ENCODE results near the gene PRKAR2A. TPM values are rescaled to one million over a fixed set of nuclear protein-coding genes. Genes with fewer than 3 reads are reported as not detected.

Gene PRKAR2A
- total RNA-seq, 1 donor: 47.4 TPM

DNA sequence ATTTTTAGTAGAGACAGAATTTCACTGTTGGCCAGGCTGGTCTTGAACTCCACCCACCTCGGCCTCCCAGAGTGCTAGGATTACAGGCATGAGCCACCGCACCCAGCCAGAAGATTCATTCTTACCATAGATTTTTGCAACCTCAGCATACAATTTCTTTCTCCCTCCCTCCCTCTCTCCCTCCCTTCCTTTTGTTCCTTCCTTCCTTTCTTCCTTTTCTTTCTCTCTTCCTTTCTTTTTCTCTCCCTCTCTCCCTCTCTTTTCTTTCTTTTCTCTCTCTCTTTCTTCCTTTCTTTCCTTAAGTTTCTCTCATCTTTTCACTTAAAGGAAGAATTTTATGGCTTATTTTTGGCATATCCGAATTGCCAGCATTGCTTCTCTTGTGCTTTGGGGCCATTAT is 58.0 kb downstream of the PRKAR2A start:
- Histone ChIP-seq H3K4me2 (ENCODE audit: insufficient read depth, low read length) (no peak overlapping the region), H3K27ac (ENCODE audit: low read depth, low read length) (no peak overlapping the region), H3K4me1 (ENCODE audit: insufficient read depth, low read length) (peaks cover 3% of the 10 kb centered on the region), H3K4me3 (ENCODE audit: insufficient read depth, low read length) (no peak overlapping the region), H2AFZ (ENCODE audit: low read length) (no peak overlapping the region), H4K20me1 (ENCODE audit: insufficient read depth, low read length) (no peaks in the 10 kb centered on the region), H3K36me3 (ENCODE audit: insufficient read depth, low read length) (peaks cover 12% of the 10 kb centered on the region), H3K79me2 (ENCODE audit: insufficient read depth, low read length) (no peaks in the 10 kb centered on the region), H3K9me3 (ENCODE audit: low read depth, low read length) (no peaks in the 10 kb centered on the region), H3K27me3 (ENCODE audit: insufficient read depth, low read length) (no peaks in the 10 kb centered on the region)
- no peak for DNase-seq (ENCODE audit: insufficient read length, low spot score, missing footprints)
- TF ChIP-seq, protein P1, sequence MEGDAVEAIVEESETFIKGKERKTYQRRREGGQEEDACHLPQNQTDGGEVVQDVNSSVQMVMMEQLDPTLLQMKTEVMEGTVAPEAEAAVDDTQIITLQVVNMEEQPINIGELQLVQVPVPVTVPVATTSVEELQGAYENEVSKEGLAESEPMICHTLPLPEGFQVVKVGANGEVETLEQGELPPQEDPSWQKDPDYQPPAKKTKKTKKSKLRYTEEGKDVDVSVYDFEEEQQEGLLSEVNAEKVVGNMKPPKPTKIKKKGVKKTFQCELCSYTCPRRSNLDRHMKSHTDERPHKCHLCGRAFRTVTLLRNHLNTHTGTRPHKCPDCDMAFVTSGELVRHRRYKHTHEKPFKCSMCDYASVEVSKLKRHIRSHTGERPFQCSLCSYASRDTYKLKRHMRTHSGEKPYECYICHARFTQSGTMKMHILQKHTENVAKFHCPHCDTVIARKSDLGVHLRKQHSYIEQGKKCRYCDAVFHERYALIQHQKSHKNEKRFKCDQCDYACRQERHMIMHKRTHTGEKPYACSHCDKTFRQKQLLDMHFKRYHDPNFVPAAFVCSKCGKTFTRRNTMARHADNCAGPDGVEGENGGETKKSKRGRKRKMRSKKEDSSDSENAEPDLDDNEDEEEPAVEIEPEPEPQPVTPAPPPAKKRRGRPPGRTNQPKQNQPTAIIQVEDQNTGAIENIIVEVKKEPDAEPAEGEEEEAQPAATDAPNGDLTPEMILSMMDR (IDR thresholded peaks at IDR 0.05; ENCODE audit: extremely low read depth, low read depth, low read length): no peak

DNA sequence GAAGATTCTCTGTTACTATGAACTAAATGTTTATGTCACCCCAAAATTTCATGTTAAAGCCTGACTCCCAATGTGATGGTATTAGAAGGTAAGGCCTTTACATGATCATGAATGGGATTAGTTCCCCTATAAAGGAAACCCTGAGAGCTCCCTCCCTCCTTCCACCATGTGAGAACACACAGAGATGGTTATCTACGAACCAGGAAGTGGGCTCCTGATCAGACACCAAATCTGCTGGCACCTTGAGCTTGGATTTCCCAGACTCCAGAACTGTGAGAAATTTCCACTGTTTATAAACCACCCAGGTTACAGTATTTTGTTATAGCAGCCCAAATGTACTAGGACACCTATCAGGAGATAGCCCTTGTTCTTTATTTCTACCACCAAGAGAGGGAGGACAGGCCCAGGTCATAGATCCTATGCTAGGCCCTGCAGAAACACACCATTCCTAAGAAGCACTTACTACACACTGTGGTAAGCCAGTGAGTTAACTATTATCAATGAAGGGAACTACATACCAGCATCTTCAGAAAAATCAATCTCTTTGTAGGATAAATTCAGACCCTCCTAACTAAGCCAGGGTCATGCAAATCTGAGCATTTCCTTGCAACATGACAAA is 59.0 kb downstream of the PRKAR2A start:
- Histone ChIP-seq H3K36me3 (ENCODE audit: insufficient read depth, low read length) (peaks cover 12% of the 10 kb centered on the region), H2AFZ (ENCODE audit: low read length) (no peak overlapping the region), H4K20me1 (ENCODE audit: insufficient read depth, low read length) (no peaks in the 10 kb centered on the region), H3K4me1 (ENCODE audit: insufficient read depth, low read length) (peaks cover 11% of the 10 kb centered on the region), H3K9me3 (ENCODE audit: low read depth, low read length) (no peaks in the 10 kb centered on the region), H3K79me2 (ENCODE audit: insufficient read depth, low read length) (no peaks in the 10 kb centered on the region), H3K4me2 (ENCODE audit: insufficient read depth, low read length) (no peak overlapping the region), H3K27ac (ENCODE audit: low read depth, low read length) (no peak overlapping the region), H3K27me3 (ENCODE audit: insufficient read depth, low read length) (no peaks in the 10 kb centered on the region), H3K4me3 (ENCODE audit: insufficient read depth, low read length) (no peak overlapping the region)
- TF ChIP-seq, protein P1 (IDR thresholded peaks at IDR 0.05; ENCODE audit: extremely low read depth, low read depth, low read length): no peak
- DNase-seq (ENCODE audit: insufficient read length, low spot score, missing footprints): no peak

DNA sequence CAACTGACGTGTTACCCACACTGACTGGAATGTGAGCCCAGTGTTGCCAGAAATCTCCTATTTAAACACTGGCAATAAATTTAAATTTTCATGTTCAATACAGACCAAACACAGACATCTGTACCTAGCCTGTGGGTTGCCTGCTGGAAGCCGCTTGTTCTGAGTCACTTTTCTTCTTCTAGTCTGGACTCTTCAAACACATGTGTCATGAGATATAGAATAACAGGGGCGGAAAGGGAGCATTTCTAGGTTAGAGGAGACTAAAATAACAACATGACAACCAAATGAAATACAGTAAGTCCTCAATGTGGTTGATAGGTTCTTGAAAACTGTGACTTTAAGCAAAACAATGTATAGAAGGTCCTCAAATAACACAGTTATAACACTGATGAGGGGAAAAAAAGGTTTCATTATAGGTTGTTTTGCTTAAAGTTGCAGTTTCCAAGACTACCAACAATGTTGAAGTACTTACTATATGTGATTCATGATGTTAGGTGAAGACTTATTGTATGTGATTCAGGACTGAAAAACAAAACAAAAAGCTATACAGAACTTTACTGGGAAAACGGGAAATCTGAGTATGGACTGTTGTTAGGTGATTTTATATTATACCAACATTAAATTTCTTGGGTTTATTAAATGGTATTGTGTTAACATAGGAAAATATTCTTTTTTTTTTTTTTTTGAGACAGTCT is 63.1 kb downstream of the PRKAR2A start:
- Histone ChIP-seq H3K27me3 (ENCODE audit: insufficient read depth, low read length) (no peaks in the 10 kb centered on the region), H3K4me3 (ENCODE audit: insufficient read depth, low read length) (no peak overlapping the region), H3K79me2 (ENCODE audit: insufficient read depth, low read length) (no peaks in the 10 kb centered on the region), H3K9me3 (ENCODE audit: low read depth, low read length) (no peaks in the 10 kb centered on the region), H3K36me3 (ENCODE audit: insufficient read depth, low read length) (peaks cover 20% of the 10 kb centered on the region), H3K4me1 (ENCODE audit: insufficient read depth, low read length) (peaks cover 11% of the 10 kb centered on the region), H3K27ac (ENCODE audit: low read depth, low read length) (peak overlapping the region; percentile 91), H4K20me1 (ENCODE audit: insufficient read depth, low read length) (no peaks in the 10 kb centered on the region), H3K4me2 (ENCODE audit: insufficient read depth, low read length) (peak overlapping the region; percentile 61), H2AFZ (ENCODE audit: low read length) (no peak overlapping the region)
- TF ChIP-seq, protein P1 (IDR thresholded peaks at IDR 0.05; ENCODE audit: extremely low read depth, low read depth, low read length): no peak
- DNase-seq (ENCODE audit: insufficient read length, low spot score, missing footprints): peak; percentile 79

DNA sequence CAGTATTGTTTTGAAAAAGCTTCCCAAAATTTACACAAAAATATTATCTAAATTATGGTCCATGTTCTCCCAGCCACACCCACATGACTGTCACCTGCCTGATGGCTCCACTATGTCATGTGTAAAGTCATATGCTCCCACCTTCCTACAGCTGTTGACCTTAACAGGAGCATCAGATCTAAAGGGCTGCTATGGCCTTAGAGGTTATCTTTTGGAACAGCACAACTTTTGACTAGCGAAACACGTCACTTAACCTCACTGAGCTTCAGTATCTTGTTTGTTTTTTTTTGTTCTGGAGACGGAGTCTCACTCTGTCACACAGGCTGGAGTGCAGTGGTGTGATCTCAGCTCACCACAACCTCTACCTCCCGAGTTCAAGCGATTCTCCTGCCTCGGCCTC is 64.4 kb downstream of the PRKAR2A start:
- no peak for DNase-seq (ENCODE audit: insufficient read length, low spot score, missing footprints)
- H4K20me1 ChIP-seq (ENCODE audit: insufficient read depth, low read length): no peaks in the 10 kb centered on the region
- TF ChIP-seq, protein P1 (IDR thresholded peaks at IDR 0.05; ENCODE audit: extremely low read depth, low read depth, low read length): no peak
- no peak overlapping the region for H3K4me2 ChIP-seq (ENCODE audit: insufficient read depth, low read length)
- H3K9me3 ChIP-seq (ENCODE audit: low read depth, low read length): no peaks in the 10 kb centered on the region
- peaks cover 15% of the 10 kb centered on the region for H3K36me3 ChIP-seq (ENCODE audit: insufficient read depth, low read length)
- no peaks in the 10 kb centered on the region for H3K79me2 ChIP-seq (ENCODE audit: insufficient read depth, low read length)
- no peaks in the 10 kb centered on the region for H3K27me3 ChIP-seq (ENCODE audit: insufficient read depth, low read length)
- no peak overlapping the region for H2AFZ ChIP-seq (ENCODE audit: low read length)
- H3K4me1 ChIP-seq (ENCODE audit: insufficient read depth, low read length): peaks cover 11% of the 10 kb centered on the region
- no peak overlapping the region for H3K4me3 ChIP-seq (ENCODE audit: insufficient read depth, low read length)
- no peak overlapping the region for H3K27ac ChIP-seq (ENCODE audit: low read depth, low read length)

Measured in osteoblast (primary cell).